Fibroblast of skin of back (primary cell): ENCODE results near the gene KLF12. TPM values are rescaled to one million over a fixed set of nuclear protein-coding genes. Genes with fewer than 3 reads are reported as not detected.

ENCODE experiments used
- DNase-seq: peaks from one replicate; pipeline ENCODE4 v3.0.0-alpha.2; 2013
- polyA plus RNA-seq, 2 experiments: library from polyadenylated mRNA; unstranded; fragments of 120-200 nt; gene quantifications; one replicate each; pipeline ENCODE4 v1.2.1, GENCODE V29; 2013; ENCODE audit not compliant: insufficient read length in 2 of 2

KLF12 gene
- 12.7 TPM for polyA plus RNA-seq (2013, experiment 1 of 2; ENCODE audit: insufficient read length)
- 14.3 TPM for polyA plus RNA-seq (2013, experiment 2 of 2; ENCODE audit: insufficient read length)

DNA sequence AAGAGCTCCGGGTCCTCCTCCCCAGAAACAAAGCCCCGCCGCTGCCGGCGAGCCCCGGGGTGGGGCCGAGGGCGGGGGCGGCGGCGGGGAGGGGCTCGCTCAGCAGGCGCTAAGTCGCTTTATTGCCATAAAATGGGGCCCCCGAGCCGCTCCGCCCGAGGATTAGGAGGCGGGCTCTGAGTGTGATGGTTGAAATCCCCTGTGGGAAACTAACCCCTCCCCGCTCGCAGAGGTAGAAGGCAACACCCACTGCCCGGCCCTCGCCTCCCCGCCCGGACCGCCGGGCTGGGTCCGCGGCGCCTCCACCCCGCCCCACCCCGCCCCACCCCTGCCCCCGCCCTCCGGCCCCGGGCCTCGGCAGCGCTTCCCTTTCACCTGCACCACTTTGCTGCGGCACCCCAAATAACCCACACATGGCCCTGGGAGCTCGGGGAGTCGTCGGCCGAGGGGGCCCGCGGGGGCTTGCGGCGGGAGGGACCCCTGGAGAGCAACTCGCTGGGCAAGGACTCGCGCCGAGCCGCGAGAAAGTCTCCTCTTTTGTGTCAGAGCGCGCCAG lies at the start of gene KLF12:
TSS of gene KLF12 (minus strand) at position 184 of the 556 bp plus-strand sequence.
- peak; percentile 98 for DNase-seq

DNA sequence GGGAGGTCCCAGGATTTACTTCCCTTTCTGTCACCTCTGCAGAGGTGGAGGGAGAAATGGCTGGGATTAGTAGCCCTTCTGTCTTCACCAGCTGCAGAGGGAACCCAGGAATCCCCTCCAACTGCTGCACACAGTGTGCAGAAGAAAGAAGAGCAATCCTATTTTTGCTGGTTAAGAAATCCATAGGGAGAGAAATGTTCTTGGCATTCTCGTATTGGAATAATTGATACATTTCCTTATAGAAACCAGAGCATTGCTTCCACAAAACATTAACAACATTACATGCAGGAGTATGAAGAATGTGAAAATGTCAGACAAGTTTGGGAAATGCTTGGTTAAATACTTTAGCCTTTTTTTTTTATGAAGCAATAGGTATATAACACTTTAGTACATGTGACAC lies 48.3 kb upstream of the KLF12 start:
- DNase-seq, result no peak

DNA sequence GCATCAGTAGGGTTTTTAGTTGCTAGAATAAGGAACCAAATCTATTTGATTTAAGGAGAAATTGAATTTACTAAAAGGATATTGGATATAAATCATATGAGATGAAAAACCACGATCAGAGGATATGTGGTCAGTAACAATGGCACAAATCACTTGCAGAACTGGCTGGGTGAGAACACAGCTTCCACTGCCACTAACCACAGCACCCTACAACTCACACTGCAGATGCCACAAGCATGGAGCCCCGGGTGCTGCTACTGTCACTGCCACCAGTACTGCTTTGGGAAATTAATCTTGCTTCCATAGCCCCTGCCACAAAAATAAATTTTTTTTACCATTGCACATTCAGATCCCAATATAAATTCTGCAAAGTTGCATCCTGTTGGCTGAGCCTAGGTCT lies 40.6 kb upstream of the KLF12 start:
- no peak for DNase-seq

DNA sequence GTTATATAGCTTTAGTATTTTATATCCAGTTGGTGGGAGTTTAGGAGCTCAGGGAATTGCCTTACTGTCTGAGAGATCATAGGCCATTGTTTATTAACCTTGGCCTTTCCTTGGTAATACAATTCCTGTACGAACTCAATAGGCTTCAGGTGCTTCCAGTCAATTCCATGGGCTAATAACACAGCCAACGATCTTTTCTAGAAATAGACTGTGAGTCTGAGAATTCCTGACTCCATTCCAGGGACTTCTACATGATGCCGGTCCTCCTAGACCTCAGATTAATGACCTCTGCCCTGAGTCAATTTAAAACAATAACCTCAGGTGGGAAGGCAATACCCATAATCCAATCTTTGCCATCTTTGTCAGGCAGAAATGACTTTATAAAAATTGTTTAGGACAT lies 39.6 kb upstream of the KLF12 start:
- no peak for DNase-seq

DNA sequence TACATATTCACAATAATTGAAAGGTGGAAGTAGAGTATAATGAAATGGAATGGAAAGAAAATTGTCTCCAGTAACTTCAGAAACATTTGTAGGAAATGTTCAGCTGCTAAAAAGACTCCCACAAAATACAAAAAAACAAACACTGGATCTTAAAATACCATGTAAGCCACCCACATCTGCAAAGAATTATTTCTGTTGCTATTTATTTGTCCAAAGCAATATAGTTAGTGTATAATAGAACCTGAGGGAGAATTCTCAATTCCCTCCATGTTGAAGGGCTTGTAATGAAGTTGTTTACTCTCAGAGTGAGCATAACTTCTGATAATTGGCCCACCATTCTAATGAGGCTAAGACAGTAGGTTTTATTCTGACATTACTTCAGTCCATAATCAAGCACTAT lies 37.4 kb upstream of the KLF12 start:
- no peak for DNase-seq

DNA sequence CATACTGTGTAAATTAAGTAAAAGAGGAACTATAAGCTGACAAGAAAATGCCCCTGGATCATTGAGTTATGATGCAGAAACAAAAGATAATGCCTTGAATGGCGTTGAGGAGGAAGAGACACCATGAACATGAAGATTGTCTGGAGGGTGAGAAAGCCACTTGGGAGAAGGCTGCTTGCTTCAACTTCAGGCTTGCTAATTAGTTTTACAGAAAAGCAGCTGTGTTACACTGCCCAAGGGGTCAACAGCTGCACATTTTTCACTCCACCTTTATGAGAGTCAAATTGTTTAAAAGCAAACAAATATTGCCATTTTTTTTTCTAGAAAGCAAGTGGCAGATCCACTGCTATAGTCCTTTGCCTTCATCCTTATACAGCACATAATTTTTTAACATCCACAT lies 35.5 kb upstream of the KLF12 start:
- no peak for DNase-seq

DNA sequence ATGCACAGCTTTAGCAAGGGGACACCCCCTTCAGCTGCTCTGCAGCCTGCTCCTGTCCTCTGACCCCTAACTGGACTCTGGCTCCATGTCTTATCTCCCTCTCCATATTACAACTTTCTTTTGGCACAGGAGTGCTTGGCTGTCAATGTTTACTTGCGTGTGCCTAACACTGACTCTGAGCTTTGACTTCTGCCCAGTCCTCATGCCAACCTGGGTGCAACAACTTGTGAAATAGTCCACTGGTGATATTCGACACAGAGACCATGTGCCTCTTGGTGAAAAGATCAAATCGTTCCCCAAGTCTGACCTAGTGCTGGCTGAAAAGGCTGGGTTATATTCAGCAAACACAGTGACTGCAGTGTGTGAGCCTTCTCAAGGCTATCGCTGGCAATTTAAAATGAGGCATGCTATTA lies 34.1 kb upstream of the KLF12 start:
- no peak for DNase-seq

DNA sequence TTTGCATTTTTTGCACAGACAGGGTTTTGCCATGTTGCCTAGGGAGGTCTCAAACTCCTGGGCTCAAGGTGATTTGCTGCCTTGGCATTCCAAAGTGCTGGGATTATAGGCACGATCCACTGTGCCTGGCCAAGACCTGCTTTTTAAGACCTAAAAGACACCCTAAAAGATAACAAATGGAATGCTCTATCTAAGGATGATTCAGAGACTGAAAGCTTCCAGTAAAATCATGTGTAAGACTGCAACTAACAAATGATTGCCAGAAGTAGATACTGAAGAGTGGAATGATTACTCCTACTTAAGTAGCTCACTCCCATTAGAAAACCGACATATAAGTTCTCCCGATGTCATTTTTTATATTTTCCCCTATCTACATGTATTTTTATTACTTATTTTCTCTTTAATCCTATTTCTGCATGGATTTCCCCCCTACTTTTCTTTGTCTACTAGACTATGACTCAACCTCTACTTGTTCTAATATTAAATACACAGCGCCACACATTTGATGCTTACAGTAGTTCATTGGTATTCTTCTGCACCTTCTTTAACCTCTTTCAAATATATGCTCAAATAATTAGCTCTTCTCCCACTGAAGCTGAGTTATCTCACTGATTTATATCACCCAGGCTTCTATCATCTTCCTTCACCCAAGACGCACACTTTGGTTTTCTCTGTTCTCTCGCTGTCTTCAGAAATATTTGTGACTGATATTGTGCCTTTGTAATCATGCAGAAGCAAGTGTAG lies 32.2 kb upstream of the KLF12 start:
- no peak for DNase-seq

DNA sequence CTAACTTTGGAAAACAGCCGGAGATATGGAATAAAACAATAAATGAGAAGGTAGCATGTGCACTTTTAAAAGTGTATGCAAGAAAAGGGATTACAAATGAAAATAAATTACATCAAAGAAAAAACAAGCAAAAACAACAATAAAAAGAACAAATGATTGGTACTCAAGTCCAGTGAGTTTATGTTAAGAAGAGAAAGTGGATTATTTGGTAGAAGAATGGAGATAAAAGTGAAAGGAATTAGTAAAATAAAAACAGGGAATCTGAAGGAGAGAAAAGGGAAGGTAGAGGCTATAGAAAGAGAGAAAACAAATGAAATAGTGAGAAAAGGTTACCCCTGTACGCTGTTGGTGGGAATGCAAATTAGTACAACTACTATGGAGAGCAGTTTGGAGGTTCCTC lies 28.6 kb upstream of the KLF12 start:
- DNase-seq, result no peak

DNA sequence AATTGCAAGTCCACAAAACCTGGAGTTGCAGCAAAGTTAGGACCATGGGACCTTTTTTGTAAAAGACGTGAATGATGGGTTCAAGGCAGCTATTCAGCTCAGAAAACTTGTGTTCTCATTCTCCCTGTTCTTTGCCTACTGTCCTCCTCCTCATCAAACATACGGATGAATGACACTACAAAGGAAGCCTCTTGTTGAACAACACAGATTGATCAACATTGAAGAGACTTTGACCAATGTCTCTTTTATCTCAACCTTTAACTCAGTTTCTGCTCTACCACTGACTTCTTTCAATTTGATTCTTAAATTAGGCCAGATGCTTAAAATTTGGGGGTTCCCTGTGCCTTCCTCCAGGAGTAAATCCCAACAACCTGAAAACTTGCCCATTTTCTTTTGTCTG lies 27.9 kb upstream of the KLF12 start:
- no peak for DNase-seq

DNA sequence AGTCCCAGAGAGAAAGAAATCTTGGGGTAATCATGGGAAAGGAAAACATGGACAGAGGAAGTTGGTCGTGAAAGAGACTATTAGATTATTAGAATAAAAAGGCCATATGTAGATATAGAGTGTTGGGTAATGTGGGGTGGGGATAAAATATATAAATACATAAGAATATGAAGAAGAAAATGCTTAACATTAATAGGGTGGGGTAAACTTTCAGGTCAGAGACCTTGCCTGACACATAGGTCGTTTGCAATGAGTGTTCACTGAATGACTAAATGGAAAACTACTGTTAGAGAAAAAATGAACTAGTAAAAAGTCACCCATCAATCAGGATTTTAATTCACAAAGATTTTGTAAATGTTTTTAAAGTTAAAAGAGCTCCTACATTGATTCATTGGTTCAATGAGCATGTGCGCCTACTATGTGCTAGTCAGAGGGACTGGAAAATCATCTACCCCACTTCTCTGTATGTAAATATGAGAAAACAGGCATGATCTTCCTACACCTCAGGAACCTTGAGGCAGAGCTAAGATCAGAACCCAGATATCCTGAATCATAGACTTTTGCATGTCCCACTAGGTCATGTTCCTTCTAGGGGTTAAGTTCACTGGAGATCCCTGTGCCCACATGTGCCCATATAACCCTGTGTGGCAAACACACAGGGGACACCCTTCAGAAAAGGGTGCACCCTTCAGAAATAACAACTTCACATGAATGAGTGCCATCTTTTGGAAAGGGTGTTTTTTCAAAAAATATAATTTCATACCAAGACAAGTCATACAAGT lies 24.6 kb upstream of the KLF12 start:
- no peak for DNase-seq

DNA sequence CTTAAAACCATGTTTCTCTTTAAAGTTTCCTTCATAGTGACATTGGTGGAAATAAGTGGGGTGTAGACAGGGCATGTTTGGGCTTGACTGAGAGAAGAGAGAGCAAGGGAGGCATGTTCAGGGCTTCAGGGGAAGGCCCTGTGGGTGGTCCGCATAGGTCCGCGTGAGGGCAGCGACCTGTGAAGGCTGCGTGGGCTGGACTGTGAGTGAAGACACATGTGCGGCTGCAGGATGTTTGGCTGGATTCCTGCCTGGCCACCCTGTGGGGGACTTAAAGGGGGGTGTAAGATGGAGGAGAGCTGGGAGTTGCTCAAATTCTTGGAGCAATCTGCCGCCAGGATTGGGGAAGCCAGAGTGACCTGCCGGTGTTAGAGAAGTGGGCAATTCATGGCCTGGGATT lies 23.8 kb upstream of the KLF12 start:
- DNase-seq, result no peak

DNA sequence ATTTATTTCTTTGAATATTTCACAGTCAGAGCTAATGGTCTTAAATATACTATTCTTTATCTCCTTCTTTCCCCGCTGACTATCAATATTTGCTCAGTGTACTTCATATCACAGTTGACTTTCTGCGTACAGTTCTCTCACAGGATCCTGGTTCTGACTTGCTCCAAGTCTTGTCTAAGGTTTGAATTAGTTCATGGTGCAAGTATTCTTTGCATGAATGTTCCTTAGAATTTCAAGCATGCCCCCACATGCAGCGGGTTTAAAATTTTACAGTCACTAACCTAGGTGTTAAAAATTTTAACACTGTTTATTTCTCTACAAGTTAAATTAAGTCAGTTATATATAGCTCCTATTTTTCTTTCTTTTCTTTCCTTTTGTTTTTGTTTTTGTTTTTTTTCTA lies 20.8 kb upstream of the KLF12 start:
- DNase-seq, result no peak

DNA sequence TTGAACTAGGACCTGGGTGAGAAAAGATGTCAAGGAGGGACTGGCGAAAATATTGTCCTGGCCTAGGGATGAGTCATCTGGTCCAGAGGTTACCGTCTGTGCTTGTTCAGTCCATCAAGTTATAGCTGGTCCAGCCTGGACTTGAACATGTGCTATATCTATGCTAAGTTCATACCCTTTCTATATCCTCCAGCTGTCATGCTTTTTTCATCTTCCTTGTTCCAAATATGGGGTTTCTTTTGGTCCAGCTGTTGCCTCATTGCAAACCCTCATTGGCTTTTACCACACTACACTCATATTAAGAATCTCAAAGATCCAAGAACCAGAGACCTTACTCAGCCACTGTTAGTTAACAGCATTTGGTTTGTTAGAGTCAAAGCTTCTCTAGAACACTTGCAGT lies 19.1 kb upstream of the KLF12 start:
- no peak for DNase-seq

DNA sequence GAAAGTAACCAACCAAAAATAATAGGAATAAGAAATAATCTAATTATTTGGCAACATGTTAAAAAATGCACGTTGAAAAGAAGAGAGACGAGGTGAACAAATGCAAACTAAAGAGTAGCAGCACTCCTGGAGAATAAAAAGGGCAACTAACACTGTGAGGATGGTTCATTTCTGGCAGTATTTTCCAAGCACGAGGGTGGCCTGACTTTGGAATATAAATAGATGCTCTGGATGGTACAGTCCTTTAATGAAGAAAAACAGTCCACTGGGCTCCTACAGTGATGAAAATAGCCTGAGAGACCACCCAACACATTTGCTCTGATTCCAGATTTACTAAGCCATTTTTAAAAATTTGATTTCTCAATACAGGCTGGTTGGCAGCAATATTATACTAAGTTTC lies 17.7 kb upstream of the KLF12 start:
- DNase-seq, result no peak

DNA sequence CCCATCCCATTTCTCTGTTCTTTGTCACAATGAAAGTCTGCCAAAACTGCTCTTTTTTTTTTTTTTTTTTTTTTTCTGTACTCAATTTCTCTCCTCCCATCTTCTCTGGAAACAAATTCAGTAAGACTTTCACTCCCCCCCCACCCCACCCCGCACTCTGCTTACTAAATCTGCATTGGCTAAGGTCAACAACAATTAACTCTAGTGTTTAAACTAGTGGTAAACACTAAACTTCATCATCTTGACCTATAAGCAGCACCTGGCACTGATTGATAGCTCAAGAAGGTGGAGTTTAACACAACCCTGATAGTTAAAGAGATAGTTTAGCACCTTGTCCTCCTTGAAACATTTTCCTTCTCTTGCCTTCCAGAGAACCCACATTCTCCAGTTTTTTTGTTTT lies 14.1 kb upstream of the KLF12 start:
- DNase-seq, result no peak

DNA sequence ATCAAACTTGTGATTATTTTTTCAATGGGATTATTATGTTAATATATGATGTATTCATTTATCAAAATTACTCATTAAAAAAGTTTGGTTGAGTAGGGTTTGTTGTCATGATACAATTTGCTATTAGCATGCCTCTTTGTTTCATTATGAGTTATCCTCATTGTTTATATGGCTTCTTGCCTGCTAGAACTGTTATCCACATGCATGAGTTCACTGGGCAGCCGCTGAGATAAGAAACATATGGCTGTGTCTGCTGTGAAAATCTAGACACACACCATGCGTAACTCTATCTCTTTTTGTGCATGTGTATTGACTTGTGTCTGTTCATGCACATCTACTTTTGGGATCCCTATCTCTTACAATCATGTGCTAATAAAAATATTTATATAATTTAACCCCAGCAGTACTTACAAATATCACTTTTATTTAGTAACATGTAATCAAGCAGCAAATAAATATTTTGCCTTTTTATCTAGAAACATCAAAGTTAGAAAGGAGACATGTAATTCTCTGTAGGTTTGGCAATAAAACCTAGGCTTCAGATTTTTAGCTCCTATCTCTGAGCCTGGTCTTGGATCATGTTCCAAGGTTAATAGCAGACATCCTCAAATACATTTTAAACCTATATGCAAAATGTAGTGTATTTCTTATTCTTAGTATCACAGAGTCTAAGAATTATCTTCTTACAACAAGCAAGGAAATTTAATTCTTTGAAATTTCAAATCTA lies 11.2 kb upstream of the KLF12 start:
- DNase-seq, result peak; percentile 15

DNA sequence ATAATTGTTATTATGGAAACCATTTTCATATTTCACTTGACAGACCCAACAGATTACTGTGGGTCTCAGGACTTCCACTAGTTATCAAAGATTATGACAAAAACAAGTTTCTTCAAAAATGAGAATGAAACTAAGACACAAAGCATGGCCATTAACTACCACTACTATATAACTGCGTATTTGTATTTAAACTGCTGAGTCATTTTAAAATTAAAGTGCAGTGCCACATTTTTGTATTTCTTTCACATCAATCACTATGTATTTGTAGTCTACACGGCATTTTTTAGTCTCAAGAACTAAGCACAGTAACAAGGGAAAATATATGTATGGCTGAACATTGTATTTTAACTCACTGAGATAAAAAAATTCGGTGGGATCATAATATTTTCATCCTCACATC lies 10.1 kb upstream of the KLF12 start:
- DNase-seq, result no peak

DNA sequence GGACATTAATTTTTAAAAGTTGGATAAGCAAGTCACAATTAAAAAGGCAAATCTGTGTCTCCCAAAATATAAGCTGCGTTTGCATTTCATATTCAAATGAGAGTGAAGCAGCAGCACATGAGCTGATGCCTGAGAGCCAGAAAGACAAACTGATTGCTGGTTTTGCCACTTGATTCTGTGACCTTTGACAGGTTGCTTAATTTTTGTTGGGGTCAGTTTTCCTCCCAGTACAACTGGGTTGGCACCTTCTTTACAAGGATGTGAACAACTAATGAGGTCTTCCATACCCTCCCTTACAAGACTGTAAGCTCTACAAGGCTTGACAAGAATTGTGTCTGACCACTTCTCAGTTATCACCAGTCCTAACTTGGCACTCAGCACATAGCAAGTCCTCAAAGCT lies 8.1 kb upstream of the KLF12 start:
- DNase-seq, result no peak

DNA sequence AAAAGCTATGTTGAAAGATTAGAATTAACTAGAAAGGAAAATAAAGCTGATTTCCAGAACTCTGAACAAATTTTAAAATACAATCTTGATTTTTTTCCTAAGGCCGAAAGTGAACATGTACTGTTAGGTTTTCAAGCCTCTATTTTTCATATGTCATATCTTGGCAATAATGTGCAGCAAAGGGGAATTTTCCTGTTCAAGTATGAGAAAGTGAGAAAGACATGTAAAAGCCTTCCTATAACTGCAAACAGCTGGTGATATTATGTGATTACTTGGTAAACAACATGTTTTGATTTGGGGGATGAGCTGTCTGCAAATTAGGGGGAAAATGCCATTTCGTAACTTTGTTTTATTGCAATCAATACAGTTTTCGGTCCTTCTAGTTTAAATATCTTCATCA lies 4.0 kb upstream of the KLF12 start:
- no peak for DNase-seq

DNA sequence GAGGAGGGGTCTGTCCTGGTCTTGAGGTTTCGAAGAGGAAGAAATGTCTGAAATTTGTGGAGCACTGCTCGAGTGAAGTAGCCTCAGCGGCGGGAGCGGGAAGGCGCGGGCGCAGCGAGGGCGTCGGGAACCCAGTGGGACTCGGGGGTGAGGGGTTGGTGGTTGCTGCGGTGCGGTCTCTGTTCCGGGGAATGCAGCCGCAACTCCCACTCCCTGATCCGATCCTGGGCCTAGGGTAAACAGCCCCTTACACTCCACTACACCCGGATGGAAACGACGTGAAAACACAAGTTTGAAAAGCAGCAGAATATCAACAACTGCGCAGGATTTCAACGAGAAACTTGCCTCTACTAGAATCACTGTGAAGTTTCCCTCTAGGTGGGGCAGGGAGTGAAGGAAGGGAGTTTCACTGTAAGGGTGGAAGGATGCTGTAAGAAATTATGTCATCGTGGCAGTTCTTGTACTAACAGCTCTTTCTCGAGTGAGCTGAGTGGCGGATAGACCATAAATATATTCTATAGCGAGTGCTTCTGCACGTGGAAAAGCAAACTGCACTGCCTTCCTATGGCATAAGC lies 2.0 kb upstream of the KLF12 start:
- peak; percentile 58 for DNase-seq

DNA sequence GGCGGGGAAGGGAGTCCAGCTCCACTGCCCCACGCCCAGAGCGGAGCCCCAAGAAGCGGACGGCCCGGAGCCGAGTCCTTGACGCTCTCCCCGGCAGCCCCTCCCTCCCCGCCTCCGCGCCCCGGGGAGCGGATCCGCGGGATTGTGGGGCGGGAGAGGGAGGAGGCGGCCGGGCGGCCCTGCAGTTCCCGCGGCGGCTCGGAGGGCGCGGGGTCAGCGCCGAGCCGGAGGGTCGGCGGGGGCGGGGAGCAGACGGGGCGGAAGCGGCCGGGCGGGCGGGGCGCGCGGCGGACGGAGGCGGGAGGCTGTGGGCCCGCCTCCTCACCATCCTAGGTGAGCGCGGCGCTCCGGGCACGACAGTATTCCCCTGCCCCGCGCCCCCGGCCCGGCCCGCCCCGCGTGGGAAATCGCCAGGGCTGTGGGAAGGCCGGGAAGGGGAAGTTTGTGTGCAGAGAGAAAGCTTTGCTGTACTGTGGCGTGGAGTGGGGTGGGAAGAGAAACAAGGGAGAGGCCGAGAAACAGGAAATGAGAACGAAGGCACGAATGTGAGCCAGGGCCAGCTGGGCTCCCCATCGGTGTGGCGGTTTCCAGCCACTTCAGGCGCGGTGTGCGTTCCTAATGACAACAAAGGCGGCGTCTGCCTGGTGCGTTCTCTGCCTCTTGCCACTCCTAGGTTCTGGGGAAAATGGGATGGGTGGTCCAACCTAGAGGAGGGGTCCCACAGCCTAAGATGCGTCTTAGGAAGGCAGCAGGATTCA lies 1.3 kb upstream of the KLF12 start:
- DNase-seq, result peak; percentile 83
